Measurements from ENCODE around the gene TTLL10. TPM values are rescaled to one million over a fixed set of nuclear protein-coding genes. Genes with fewer than 3 reads are reported as not detected.
"Not testable (repeated sequence)": the region's sequence is repeated elsewhere in the genome, so short reads cannot be mapped to it uniquely, and the experiment has no call there.

Gene TTLL10
- total RNA-seq, 4 donors from 2014 or later = 0.23 TPM; not detected in 3

DNA sequence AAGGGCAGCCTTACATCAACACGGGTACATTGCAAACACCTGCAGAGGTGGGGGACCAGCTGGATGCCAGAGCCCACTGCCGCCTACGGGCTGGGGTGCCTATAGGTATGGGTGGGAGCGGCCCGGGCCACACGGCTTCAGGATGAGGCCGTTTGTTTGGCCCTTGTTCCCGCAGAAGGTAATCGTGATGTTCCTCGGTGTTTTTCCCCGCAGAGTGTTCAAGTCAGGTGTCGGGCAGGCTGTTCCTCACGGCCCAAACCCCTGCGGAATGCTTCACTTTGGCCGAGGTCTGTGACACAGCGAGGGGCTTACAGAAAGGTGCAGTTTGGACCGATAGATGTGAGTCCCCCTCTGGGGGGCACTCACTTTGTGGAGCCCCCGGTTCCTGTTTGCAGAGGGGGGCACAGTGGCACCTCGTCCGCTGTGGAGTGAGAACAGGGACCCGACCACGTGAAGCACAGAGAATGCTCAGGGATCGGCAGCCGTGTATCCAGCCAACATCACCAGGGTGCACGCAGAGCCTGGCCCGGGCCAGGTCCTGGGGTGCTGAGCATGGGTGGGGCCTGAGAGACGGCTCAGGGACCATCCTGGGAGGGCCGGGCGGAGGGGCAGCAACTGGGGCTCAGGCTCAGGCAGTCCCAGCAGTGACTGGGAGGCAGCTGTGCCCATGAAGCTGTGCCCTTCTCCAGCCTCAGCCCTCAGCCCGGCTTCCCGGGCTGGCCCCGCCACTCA, 453 bp upstream of the TTLL10 start:
- TF ChIP-seq, protein P1, sequence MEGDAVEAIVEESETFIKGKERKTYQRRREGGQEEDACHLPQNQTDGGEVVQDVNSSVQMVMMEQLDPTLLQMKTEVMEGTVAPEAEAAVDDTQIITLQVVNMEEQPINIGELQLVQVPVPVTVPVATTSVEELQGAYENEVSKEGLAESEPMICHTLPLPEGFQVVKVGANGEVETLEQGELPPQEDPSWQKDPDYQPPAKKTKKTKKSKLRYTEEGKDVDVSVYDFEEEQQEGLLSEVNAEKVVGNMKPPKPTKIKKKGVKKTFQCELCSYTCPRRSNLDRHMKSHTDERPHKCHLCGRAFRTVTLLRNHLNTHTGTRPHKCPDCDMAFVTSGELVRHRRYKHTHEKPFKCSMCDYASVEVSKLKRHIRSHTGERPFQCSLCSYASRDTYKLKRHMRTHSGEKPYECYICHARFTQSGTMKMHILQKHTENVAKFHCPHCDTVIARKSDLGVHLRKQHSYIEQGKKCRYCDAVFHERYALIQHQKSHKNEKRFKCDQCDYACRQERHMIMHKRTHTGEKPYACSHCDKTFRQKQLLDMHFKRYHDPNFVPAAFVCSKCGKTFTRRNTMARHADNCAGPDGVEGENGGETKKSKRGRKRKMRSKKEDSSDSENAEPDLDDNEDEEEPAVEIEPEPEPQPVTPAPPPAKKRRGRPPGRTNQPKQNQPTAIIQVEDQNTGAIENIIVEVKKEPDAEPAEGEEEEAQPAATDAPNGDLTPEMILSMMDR (IDR thresholded peaks at IDR 0.05) = no peak
- TF ChIP-seq POLR2AphosphoS5 (IDR thresholded peaks at IDR 0.05) = no peak
- no peak for TF ChIP-seq EP300 (IDR thresholded peaks at IDR 0.05)
- TF ChIP-seq POLR2A (IDR thresholded peaks at IDR 0.05) = no peak
- H3K27ac ChIP-seq = no peak overlapping the region
- peaks cover 0 to 8% (median 0%) of the 10 kb centered on the region in 3 donors for H3K4me1 ChIP-seq
- WGBS, 2 donors (ENCODE audit: low coverage in 1 of 2) = 20 to 37% methylated on average over 1 to 8 of the region's 32 CpGs
- H3K9me3 ChIP-seq = no peaks in the 10 kb centered on the region
- ATAC-seq = no peak
- H3K4me3 ChIP-seq = no peak overlapping the region
- H3K27me3 ChIP-seq = peaks cover 100% of the 10 kb centered on the region
- no peaks in the 10 kb centered on the region for H3K36me3 ChIP-seq

- Histone ChIP-seq H3K27me3 (peaks cover 100% of the 10 kb centered on the region), H3K4me3 (no peak overlapping the region), H3K9me3 (no peaks in the 10 kb centered on the region), H3K27ac (no peak overlapping the region), H3K4me1 (peaks cover 0 to 8% (median 0%) of the 10 kb centered on the region in 3 donors), H3K36me3 (no peaks in the 10 kb centered on the region)
- no peak for TF ChIP-seq EP300 (IDR thresholded peaks at IDR 0.05)
- no peak for TF ChIP-seq POLR2A (IDR thresholded peaks at IDR 0.05)
- TF ChIP-seq POLR2AphosphoS5 (IDR thresholded peaks at IDR 0.05) = no peak
- TF ChIP-seq, protein P1 (IDR thresholded peaks at IDR 0.05) = no peak
- WGBS, 2 donors (ENCODE audit: low coverage in 1 of 2) = 66 to 78% methylated on average over 7 to 8 of the region's 29 CpGs
- no peak for ATAC-seq
Observed at GRCh38 chr1:1175221-1176062, 1.8 kb downstream of the TTLL10 start.

DNA sequence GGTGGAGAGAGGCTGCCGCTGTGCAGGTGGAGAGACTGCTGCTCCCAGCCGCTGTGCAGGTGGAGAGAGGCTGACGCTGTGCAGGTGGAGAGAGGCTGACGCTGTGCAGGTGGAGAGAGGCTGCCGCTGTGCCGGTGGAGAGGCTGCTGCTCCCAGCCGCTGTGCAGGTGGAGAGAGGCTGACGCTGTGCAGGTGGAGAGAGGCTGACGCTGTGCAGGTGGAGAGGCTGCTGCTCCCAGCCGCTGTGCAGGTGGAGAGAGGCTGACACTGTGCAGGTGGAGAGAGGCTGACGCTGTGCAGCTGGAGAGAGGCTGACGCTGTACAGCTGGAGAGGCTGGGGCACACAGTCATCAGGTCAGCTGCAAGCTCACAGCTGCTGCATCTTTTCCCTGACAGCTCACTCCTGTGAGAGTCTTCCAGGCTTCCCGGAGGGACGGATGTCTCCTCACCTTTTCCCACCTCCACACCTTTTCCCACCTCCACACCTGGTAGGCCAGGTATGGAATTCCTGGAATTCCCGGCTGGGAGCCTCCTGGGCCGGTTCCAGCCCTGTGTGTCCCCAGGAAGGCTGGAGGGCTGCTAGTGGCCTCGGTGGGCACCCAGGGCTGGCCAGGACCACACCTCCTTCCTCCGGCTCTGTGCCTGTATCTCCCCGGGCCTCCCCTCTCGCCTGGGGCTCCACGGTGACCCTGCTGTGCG, 2.5 kb downstream of the TTLL10 start:
- ATAC-seq, H3K9me3 ChIP-seq, H3K4me3 ChIP-seq, H3K36me3 ChIP-seq, H3K27ac ChIP-seq, H3K4me1 ChIP-seq: not testable (repeated sequence)
- 15 to 24% methylated on average over 15 to 16 of the region's 22 CpGs for WGBS, 2 donors (ENCODE audit: low coverage in 1 of 2)
- peaks cover 100% of the 10 kb centered on the region for H3K27me3 ChIP-seq

- no peak for TF ChIP-seq EP300 (IDR thresholded peaks at IDR 0.05)
- TF ChIP-seq POLR2AphosphoS5 (IDR thresholded peaks at IDR 0.05) = no peak
- TF ChIP-seq, protein P1 (IDR thresholded peaks at IDR 0.05) = no peak
- TF ChIP-seq POLR2A (IDR thresholded peaks at IDR 0.05) = no peak
- H3K36me3 ChIP-seq = no peaks in the 10 kb centered on the region
- peaks cover 100% of the 10 kb centered on the region for H3K27me3 ChIP-seq
- H3K9me3 ChIP-seq = no peaks in the 10 kb centered on the region
- no peak overlapping the region for H3K4me3 ChIP-seq
- H3K27ac ChIP-seq = no peak overlapping the region
- 60 to 80% methylated on average over 1 to 4 of the region's 7 CpGs for WGBS, 2 donors (ENCODE audit: low coverage in 1 of 2)
- ATAC-seq = no peak
- peaks cover 0 to 8% (median 0%) of the 10 kb centered on the region in 3 donors for H3K4me1 ChIP-seq
Observed at GRCh38 chr1:1176931-1177330, 3.3 kb downstream of the TTLL10 start.

Data from gastroesophageal sphincter (tissue), 4 donors.